Measurements from ENCODE around the gene NECTIN1. TPM values are rescaled to one million over a fixed set of nuclear protein-coding genes. Genes with fewer than 3 reads are reported as not detected.

The NECTIN1 gene
- total RNA-seq, 2 donors from 2014 or later: 43.9 to 44.1 TPM

DNA sequence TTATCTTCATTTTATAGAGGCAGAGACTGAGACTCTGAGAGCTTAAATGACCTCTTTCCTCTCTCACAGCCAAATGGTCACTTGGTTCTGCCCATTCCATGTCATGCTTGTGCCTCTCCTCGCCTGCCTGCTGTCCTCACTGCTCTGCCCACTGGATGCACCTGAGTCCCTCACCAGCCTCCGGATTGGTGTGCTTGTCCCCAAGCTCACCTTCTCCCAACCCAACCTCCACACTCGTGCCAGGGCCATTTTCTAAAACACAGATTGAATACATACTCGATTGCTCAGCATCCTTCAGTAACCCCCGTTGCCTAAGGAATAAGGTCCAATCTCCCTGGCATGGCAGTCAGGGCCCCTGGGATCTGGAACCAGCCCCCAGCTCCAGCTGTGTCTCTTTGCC is 28.4 kb upstream of the NECTIN1 start:
- intact Hi-C loops (cut with DNase I, micrococcal nuclease): no loop called here
- ATAC-seq (no peak), DNase-seq (no peak)

DNA sequence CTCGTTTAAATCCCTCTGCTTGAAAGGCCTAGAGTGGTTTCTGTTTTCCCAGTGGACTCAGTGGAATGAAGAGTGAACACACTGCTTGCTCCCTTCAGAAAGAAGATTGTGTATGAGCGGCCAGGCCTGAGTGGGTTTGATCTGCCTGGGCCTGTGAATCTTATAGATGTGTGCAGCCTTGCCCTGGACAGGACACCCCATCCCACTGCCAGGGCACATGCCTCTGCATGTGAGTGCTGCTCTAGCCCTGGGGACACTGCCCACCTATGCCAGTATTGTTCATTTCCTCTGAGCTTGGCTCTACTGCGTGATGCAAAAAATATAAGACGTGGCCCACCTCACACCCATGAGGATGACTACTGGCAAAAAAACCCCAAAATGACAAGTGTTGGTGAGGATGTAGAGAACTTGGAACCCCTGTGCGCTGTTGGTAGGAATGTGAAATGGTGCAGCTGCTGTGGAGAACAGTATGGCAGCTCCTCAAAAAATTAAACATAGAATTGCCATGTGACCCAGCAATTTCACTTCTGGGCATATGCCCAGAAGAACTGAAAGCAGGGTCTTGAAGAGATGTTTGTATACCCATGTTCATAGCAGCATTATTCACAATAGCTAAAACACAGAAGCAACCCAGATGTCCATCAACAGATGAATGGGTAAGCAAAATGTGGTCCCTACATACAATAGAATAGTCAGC is 27.3 kb upstream of the NECTIN1 start:
- DNase-seq: no peak
- ATAC-seq: no peak
- intact Hi-C loops (cut with DNase I, micrococcal nuclease): no loop called here

GRCh38 chr11:119755356-119756071 is 26.5 kb upstream of the NECTIN1 start:
- no peak for DNase-seq
- no peak for ATAC-seq
- intact Hi-C loops (cut with DNase I, micrococcal nuclease): no loop called here

- ATAC-seq (no peak), DNase-seq (no peak)
- intact Hi-C loops (cut with DNase I, micrococcal nuclease): no loop called here
Observed at GRCh38 chr11:119754656-119755355, 25.8 kb upstream of the NECTIN1 start.

- DNase-seq: no peak
- ATAC-seq: no peak
- intact Hi-C loops (cut with DNase I, micrococcal nuclease): no loop called here
Observed at GRCh38 chr11:119754199-119754598, 25.2 kb upstream of the NECTIN1 start.

DNA sequence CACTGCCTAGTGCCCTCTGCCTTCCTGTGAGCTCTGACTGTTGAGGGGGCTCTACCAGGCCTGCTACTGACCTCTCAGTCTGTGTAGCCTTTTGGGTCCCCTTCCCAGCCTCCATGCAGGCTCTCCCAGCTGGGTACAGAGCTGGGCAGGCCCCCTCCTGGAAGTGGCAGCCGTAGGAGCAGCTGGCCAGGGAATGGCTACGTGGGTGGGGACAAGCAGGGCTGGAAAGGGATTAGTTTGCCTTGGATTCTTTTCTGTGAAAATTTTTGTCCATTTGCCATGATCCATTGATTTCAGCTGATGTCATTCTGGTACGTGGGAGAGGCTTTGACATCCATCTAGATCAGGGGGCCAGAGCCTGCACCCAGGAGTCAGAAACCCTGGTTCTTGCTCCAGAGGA is 23.9 kb upstream of the NECTIN1 start:
- DNase-seq: no peak
- intact Hi-C loops (cut with DNase I, micrococcal nuclease): no loop called here
- no peak for ATAC-seq

DNA sequence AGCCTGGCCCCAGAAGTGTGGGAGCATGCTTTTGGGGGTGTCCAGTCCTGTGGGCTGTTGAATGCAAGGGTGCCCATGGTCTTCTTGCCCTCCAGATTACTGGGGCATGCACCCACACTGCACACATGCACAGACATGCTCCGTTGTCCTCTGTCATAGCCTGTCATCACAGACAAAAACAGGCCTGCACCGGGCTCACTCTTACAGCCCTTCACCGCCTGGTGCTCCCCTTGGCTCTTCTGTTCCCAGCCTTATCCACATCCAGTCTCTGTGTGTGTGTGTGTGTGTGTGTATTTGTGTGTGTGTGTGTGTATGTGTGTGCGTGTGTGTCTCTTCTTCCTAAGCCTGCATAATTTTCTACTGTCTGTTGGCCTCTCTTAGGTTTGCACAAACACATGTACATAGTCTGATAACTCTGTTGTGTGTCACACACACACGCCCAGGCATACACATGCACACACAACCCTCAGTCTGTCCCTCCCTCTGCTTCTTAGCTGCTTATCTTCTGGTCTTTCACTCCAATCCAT is 23.4 kb upstream of the NECTIN1 start:
- ATAC-seq (no peak), DNase-seq (no peak)
- intact Hi-C loops (cut with DNase I, micrococcal nuclease): no loop called here

DNA sequence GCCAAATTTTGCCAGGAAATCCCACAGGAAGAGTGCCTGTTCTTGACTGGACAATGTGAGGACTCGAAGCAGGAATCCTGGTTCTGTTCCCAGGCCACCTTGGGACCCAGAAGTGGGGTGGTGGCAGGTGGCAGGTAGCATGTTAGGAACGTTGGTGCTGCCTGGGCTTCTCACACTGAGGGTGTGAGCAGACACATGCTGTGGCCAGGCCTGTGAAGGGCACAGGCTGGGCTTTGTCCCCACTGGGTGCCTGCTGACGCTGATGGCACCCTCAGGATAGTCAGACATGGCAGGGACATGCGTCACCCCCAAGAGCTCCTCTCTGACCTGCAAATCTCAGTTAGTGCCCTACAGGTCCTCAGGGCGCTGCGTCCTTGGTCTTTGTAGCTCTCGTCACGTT is 21.1 kb upstream of the NECTIN1 start:
- intact Hi-C loops (cut with DNase I, micrococcal nuclease): no loop called here
- no peak for ATAC-seq
- DNase-seq: no peak

GRCh38 chr11:119749006-119749565 is 20.1 kb upstream of the NECTIN1 start:
- no peak for ATAC-seq
- intact Hi-C loops (cut with DNase I, micrococcal nuclease): no loop called here
- DNase-seq: no peak

DNA sequence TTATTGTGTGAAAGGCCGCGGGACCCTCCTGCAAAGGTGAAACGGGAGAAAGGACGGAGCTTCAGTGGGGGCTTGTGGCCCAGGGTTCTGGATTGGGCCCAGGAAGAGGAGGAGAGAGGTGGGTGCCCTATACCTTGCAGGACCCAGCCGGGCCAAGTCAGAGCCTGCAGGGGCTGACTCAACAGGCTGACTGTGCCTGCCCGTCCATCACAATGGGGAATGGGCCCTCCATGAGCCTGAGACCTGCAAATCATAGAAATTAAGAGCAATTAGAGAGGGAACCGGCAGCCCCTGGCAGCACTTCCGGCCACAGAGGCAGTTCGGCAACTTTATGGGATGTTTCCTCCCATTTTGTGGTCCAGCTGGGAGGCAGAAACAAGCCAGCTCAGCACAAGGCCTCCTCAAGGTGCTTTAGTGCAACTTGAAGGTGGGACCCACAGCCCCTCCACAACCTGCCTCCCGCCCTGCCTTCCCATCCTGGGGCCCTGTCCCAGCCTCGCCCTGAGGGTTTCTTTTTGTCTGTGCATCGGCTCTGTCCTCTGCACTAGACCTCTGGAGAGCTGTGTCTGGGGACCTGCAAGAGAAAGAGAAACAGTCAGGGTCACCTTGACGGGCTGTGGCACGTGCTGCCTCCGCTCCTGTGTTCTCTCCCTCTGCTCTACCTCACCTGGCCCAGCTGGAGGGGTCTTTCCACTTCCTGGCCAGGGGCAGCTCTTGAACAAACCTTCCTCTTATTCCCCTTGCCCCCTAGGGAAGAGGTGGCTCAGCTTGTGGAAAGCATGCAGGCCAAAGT is 19.1 kb upstream of the NECTIN1 start:
- ATAC-seq: no peak
- intact Hi-C loops (cut with DNase I, micrococcal nuclease): no loop called here
- DNase-seq: no peak

GRCh38 chr11:119745776-119746535 is 17.0 kb upstream of the NECTIN1 start:
- ATAC-seq (no peak), DNase-seq (no peak)
- intact Hi-C loops (cut with DNase I, micrococcal nuclease): no loop called here

DNA sequence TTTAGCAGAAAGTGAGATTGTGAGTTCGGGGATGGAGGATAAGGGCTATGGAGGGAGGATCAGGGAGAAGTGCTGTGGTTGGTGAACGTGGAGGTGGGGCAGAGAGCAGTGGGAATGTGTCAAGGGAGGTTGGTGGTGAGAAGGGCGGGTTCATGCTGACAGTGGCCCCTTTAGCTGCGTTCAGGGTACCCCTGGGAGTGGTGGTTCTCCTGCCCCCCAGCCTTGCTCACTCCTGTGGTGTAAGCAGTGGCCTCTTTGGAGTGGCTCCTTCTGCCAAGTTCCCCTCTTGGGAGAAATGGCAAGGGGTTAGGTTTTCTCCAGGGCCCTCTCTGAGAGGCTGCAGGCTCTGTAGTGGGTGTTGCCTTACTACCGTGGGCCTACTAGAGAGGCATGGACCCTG is 16.1 kb upstream of the NECTIN1 start:
- ATAC-seq (no peak), DNase-seq (no peak)
- intact Hi-C loops (cut with DNase I, micrococcal nuclease): no loop called here

DNA sequence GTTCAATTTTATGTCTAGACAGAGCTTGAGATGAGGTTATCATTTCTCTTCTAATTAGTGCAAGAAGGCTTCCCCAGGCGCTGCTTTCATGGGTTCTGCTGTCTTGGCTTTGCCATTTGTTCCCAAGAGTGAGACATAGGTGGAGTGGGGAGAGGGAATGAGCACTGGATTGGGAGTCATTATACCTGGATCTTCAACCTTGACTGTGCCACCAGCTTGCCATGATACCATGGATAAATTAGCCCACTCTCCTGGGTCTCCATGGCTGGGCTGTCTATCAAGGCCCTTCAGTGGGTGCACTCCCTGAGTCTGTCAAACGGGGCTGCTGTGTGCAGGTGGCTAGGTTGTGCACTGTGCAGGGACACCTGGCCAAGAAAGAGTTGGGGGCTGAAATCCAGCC is 15.6 kb upstream of the NECTIN1 start:
- ATAC-seq: no peak
- intact Hi-C loops (cut with DNase I, micrococcal nuclease): no loop called here
- no peak for DNase-seq

DNA sequence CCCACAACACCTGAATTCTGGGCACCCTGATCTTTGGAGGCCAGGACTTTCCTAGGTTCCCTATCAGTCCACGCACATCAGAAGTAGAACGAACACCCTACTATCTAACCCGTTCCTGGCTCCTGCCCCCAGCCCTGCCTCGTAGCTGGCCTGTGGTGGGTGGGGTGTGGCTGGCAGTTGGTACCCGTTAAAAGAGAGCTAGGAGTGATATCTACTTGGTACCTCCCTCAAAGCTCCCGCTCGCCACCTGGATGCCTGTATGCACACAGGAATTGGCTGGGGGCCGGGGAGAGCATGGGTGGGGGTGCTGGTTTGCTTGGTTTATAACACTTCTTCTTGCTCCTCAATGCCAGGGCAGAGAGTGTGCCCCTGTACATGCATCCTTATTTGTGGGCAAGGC is 14.0 kb upstream of the NECTIN1 start:
- intact Hi-C loops (cut with DNase I, micrococcal nuclease): no loop called here
- ATAC-seq: peak; percentile 11
- DNase-seq: peak; percentile 68

DNA sequence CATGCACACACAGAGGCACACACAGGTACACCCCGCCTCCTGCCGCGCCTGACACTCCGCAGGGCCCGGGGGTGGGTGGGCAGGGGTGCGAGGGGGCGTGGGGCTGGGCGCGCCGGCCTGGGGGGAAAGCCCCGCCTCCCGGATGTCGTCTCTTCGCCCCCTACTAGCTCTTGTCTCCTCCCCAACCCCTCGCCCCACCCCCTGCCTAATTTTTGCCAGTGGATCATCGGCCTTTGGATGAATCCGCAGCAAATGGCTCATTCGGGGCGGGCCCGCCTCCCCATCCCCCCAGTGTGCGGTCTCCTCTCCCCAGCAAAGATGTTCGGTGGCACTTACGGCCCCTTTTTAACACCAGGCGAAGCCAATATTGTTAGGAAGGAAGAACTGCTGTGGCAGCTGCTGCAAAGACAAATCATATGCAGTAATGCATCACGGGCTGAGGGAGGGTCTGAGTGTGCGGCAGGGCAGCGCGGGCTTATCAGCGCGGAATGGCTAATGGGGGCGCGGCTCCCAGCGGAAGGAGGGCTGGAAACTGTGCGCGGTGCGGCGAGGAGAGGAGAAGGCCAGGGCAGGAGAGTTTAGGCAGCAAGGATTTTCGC is 13.4 kb upstream of the NECTIN1 start:
- intact Hi-C loops (cut with DNase I, micrococcal nuclease): no loop called here
- DNase-seq (peak in 1 of 2 donors; percentile 49), ATAC-seq (no peak)

DNA sequence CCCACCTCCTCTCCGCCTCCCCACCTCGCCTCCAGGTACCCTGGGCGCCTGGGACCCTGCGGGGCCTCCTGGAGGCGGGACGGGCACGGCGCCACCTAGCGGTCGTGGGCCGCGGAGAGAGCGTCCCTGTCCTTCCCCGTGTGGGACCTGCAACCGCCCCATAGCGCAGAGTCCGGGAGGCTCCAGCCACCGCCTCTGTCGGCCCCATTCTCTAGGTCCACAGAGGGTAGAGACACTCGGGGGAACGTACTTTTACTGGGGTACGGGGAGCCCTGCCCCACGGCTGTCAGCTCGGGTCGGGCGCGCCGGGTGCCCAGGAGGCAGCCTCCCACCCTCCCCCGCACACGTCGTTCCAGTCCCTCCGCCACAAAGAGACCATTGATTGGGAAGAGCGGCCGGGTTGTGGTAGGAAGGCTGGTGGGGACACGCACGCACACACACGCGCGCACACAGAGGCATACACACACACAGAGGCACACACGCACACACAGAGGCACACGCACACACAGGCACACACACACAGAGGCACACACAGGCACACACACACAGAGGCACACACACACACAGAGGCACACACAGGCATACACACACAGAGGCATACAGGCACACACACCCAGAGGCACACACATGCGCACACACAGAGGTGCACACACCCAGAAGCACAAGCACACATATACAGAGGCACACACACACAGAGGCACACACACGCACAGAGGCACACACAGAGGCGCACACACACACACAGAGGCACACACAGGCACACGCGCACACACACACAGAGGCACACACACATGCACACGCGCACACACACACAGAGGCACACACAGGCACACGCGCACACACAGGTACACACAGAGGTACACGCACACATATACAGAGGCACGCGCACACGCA is 12.6 kb upstream of the NECTIN1 start:
- peak in 1 of 2 donors; percentile 81 for DNase-seq
- peak; percentile 36 for ATAC-seq
- intact Hi-C loops (cut with DNase I, micrococcal nuclease): no loop called here

- intact Hi-C loops (cut with DNase I, micrococcal nuclease): loop anchor here in 1 of 2 donors (10.0 kb wide), 1 partner anchor 265 kb away; no protein-coding TSS in a partner anchor
- ATAC-seq: peak; percentile 75
- DNase-seq: peak; percentile 85 to 92
Observed at GRCh38 chr11:119739975-119740374, 11.0 kb upstream of the NECTIN1 start.

Measured in left colon (tissue), 2 donors.